Activated CD4-positive, CD25-positive, alpha-beta regulatory T cell treated with anti-CD3 and anti-CD28 coated beads, Interleukin-2, amount 50 U/mL, for 72 hours (primary cell): Measurements from ENCODE around the gene RTCA.
"Not testable (repeated sequence)": the region's sequence is repeated elsewhere in the genome, so short reads cannot be mapped to it uniquely, and the experiment has no call there.

Experiments
- DNase-seq: peaks from one replicate; pipeline ENCODE4 v3.0.0; 2021

The RTCA gene

DNA sequence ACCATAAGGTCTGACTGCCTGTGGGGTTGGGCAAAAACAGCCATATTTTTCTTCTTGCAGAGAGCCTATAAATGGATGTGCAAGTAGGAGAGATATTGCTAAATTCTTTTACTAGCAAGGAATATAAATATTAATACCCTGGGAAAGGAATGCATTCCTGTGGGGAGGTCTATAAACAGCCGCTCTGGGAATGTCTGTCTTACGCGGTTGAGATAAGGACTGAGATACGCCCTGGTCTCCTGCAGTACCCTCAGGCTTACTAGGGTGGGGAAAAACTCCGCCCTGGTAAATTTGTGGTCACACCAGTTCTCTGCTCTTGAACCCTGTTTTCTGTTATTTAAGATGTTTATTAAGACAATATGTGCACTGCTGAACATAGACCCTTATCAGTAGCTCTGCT is 1.9 kb upstream of the RTCA start:
- not testable (repeated sequence) for DNase-seq

DNA sequence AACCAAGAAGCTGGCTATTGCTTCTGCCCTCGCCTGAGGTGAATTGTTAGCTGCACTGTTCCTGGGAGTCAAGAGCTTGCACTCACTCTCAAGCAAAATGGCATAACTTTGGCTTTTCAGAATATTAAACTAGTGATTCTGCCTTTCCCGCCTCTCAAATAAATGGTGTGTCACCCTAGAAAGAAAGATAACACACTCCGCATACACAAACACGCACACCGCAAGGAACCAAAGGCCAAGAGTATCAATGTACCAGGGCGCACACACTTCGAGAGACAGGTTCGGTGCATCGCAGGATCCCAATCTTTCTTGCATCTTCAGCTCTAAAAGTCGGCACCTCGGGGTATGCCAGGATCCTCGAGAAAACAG is 470 bp upstream of the RTCA start:
- DNase-seq, result no peak

DNA sequence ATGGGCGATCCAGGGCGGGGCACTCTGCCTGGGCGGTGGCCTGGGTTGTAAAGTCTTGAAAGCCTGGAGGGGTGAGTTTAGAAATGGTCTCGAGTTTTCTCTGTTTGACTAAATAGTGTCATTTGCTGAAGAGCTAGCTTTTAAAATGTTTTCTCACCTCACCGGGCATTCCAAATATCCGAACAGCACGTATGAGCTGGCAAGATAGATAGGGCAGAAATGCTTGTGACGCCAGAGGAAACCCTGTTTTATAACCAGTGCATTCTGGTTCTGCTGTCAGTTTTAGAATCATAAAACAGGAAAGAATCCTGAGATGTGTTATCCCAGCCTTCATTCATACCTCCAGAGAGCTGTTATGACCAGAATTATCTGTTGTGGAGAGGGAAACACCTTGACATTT is 725 bp downstream of the RTCA start:
- no peak for DNase-seq

DNA sequence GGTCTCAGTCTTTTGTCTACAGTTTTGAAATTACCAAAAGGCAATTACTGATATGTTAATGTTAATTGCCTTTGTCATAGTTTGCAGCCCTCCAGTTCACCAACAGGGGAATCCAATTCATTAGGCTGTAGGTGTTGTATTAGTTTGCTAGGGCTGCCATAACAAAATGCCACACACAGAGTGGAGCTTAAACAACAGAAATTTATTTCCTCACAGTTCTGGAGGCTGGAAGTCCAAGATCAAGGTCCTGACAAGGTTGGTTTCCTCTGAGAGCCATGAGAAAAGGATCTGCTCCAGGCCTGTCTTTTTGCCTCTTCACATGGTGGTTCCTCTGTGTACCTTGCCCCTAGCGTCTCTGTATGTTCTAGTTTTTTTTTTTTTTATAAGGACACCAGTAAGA is 1.3 kb downstream of the RTCA start:
- no peak for DNase-seq

DNA sequence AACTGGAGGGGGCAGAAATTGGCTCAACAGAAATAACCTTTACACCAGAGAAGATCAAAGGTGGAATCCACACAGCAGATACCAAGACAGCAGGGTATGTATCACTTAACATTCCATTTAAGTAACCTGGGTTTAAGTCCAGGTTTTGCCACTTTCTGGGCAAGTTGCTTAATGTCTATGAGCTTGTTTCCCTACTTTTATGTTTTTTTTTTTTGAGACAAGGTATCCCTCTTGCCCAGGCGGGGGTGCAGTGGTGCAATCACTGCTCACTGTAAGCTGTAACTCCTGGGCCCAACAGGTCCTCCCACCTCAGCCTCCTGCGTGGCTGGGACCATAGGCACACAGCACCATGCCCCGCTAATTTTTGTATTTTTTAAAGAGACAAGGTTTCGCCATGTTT is 2.2 kb downstream of the RTCA start:
- DNase-seq, result no peak

DNA sequence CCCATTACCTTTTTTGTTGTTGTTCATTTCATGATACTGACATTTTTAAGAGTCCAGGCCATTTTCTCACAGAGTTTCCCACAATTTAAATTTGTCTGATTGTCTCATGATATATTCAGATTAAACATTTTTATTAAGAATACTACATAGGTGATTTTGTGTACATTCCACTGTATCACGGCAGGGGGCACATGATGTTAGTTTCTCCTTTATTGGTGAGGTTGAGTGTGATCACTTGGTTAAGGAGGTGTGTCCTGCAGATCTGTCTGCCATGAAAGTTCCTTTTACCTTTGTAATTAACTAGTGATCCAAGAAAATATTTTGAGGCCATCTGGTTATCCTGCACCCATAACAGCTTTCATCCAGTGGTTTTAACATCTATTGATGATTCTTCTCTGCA is 11.8 kb downstream of the RTCA start:
- DNase-seq, result no peak

DNA sequence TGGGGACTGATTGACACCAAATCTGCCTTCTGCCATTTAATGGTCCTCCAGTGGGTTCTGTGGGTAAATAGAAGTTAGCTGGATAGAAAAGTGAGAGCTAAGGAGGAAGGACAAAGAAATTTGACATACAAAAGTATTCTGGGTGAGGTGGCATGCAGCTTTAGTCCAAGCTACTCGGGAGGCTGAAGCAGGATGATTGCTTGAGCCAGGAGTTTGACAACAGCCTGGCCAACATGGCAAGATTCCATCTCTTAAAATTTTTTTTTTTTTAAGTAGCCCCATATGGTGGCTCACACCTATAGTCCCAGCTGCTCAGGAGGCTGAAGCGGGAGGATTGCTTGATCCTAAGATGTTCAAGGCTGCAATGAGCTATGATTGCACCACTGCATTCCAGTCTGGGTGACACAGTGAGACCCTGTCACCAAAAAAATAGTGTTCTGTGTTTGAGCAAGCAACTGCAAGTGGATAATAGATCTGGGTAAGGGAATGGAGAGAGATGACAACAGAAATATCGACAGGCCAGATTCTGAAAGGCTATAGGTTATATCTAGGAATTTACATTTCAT is 13.4 kb downstream of the RTCA start:
- no peak for DNase-seq

DNA sequence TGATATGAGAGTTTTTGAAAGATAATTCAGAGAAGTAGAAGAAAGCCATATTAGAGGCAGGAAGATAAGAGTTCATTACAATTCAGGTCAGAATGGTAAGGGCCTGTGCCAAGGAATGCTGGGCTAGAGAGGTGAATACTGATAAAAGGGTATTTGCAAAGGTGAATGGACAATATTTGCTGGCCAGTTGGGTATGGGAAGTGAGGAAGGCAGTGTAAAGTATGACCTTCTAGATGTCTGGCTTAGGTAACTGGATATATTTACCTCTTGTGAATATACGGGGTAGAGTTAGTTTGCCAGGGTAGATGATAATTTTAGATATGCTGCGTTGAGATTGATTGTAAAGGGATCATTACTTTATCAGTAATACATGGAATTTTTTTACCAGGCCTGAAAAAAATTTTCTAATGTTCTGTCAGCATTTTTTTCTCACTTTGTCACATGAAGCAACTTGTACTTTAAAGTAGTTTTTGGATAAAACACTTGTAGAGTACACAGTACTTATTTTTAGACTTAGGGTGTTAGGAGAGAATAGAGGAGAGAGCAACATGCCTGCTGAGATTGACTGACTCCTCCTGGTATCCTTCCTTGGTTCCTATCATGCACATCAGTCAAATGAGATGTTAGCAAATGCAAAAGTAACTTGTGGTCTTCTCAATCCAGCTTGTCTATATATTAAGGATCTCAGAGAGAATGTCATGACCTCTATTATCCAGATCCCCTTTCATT is 14.1 kb downstream of the RTCA start:
- DNase-seq, result no peak

DNA sequence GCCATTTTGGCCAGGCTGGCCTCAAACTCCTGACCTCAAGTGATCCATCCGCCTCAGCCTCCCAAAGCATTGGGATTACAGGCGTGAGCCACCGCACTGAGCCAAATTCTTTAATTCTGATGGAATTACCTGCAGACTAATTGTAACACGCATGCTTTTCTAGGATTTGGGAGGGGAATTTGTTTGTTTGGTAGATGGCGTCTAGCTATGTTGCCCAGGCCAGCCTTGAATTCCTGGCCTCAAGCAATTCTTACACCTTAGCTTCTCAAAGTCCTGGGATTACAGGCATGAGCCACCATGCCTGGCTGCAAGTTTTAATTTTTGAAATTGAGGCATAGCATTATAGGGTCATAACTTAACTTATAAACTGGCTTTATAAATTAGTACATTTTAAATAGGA is 18.6 kb downstream of the RTCA start:
- DNase-seq, result no peak

DNA sequence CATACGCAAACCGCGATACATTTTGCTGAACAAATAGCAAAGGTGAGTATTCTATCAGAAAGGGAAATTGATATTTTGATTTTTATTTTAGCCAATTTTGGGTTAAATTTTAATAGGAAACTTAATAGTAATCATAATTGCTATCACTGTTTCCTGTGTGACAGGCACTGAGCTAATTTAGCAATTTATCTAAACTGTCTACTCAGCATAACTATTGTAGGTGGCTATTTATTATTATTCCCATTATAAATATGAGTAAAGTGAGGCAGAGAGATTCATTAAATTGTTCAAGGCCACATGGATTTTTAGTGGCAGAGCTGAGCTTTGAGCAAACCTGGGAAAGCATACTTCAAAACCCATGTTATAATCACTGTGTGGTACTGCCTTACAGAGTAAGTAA is 21.1 kb downstream of the RTCA start:
- no peak for DNase-seq

DNA sequence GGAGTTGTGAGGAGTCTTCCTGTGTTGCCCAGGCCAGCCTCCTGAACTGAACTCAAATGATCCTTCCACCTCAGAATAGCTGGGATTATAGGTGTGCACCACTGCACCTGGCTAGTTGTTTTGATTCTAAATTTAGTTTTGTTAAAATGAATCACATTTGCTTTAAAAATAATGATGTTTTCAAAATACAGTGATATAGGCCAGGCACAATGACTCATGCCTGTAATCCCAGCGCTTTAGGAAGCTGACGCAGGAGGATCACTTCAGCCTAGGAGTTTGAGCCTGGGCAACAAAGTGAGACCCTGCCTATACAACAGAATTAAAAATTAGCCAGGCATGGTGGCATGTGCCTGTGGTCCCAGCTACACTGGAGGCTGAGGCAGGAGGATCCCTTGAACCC is 24.3 kb downstream of the RTCA start:
- DNase-seq, result no peak

DNA sequence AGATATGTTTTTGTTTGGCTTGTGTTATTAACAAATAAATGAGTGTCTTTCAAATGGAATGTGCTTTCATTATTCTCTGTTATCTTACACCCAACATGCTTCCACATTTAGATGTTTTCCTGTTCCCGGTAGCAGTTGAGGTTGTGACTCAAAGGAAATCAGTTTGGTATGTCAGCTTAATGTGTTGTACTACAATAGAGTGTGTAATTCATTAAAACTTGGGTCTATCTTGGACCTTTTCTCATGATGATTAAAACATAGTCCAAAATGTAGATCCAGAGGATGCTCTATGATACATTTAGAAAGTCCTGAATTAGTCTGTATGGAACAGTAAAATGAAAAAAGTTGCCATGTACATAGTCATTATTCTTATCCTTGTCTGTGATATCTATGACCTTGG is 26.7 kb downstream of the RTCA start:
- DNase-seq, result no peak

DNA sequence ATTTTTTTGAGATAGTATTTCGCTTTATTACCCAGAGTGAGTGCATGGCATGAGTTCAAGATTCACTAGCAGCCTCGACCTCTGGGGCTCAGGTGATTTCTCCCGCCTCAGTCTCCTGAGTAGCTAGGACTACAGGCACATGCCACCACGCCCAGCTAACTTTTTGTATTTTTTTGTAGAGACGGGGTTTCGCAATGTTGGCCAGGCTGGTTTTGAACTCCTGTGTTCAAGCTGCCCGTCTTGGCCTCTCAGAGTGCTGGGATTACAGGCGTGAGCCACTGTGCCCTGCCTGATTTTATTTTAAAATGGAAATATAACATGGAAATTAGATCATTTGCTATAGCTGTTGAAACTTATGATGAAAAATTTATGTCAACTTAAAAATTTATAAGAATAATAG is 30.1 kb downstream of the RTCA start:
- no peak for DNase-seq

DNA sequence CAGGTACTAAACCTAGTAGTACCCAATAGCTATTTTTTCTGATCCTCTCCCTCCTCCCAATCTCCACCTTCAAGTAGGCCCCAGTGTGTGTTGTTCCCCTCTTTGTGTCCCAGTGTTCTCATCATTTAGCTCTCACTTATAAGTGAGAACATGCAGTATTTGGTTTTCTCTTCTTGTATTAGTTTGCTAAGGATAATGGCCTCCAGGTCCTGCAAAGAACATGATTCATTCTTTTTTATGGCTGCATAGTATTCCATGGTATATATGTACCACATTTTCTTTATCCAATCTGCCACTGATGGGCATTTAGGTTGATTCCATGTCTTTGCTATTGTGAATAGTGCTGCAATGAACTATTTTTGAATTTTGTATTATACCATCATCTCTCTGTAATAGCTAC is 31.0 kb downstream of the RTCA start:
- not testable (repeated sequence) for DNase-seq

DNA sequence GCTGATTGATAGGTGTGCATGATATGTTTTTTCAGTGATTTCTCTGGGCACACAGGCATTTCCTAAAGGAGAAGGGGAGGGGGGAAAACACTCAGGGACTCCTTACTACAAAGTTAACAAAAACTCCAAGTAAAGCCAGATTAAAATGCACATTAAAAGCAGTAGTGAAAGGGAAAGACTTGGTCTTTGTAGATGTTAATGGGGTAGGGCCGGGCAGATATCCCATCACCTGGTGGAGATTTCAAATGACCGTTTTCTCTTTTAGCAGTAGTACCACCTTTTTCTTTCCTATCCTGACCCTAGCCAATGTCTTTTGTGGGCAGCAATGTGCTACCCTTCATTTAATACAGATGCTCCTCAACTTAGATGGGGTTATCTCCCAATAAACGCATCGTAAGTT is 32.5 kb downstream of the RTCA start:
- DNase-seq, result no peak

DNA sequence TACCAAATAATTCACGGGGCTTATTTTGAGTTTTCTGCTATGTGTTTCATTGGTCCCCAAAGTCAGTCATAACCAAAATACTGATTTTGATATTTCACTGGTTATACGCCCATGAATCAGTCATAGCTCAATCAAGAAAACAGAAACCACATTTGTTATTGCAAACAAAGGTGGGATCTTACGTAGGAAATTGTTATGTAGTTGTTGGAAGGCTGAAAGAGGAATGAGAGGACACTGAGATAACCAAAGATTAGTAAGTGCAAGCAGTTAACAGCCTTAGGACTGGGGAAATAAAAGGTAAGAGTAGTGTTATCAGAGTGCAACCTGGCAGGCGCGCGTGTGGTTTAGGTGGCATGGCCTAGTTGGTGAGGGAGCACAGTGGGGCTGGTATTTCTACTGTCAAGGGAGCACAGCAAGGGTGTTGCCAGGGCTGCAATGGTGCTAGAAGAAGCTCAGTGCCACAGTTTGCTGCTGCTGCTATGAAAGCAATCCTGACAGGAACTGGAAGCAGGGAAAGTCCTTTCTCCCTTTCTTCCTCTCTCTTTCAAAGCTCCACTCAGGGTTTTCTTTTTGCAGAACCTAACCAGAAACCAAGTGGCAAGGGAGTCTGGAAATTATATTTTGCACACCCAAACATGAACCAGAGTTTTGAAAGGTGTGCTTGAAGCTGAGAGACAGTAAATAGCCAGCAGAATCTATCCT is 33.7 kb downstream of the RTCA start:
- no peak for DNase-seq

DNA sequence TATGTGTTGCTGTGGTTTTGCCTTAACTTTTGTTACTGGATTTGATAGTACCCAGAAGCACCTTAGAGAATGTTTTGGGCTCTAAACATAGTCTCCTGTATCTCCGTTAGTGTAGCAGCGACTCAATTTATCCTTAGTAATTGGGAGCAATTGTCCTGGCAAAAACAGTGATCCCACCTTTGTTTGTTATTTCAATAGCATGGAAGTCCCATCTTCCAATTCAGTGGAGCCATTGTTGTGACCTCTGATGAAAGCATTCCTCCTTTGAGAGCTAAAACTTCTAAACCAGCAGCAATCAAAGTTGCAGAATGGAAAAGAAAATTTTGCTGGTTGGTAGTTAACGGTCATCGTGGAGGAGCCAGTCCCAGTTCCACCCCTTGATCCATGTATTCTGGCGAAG is 34.7 kb downstream of the RTCA start:
- no peak for DNase-seq

DNA sequence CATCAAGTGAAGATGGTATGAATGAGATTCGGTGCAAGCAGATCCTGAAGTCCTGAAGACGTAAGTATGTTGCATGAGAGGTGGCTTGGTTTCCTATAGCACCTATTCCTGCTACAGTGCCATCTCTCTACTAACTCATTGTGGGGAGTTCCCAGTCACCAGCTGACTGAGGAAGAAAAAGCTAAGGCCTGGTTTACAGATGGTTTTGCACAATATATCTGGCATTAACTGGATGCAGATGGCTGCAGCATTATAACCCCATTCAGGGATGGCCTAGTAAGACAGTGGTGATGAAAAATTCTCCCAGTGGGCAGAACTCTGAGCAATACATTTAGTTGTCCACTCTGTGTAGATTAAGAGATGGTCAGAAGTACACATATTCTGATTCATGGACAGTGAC is 36.7 kb downstream of the RTCA start:
- DNase-seq, result no peak

DNA sequence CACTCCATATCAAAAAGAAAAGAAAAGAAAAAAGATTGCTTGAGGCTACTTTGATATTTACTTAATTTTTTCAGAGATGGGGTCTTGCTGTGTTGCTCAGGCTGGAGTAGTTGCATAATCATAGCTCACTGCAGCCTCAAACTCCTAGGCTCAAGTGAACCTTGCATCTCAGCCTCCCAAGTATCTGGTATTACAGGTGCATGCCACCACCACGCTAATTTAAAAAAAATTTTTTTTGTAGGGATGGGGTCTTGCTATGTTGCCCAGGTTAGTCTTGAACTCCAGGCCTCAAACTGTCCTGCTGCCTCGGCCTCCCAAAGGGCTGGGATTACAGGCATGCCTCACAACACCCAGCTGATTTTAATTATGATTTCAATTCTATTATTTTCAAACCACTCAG is 38.2 kb downstream of the RTCA start:
- DNase-seq, result no peak

DNA sequence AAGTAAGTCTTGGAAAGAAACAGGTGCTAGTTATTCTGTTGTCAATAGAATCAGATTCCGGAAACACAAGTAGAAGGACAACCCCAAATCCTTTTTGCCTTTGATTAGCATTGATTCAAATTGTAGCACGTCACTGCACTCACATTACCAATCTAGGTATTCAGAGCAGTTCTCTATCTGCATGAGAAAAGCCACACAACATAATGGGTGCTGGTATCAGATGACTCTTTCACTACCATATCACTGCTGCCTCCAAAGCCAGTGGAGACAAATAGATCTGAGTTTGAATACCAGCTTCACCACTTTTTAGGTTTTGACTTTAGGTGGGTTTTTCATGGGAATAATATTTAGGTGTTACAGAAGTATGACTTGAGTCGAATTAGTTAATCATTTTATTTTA is 38.9 kb downstream of the RTCA start:
- no peak for DNase-seq

DNA sequence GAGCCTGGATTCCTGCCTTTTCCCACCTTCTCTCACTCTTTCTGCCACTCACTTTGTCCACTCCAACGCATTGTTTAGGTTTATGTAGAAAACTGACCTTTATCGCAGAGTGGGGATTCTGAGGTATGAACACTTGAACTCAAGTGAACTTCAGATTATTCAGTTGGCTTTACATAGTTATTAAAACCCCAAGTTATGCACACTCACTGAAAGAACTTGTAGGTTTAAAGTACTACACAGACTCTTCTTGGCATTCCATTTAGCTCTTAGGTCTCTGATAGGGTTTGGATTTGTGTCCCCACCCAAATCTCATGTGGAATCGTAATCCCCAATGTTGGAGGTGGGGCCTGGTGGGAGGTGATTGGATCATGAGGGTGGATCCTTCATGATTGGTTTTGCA is 39.9 kb downstream of the RTCA start:
- no peak for DNase-seq

DNA sequence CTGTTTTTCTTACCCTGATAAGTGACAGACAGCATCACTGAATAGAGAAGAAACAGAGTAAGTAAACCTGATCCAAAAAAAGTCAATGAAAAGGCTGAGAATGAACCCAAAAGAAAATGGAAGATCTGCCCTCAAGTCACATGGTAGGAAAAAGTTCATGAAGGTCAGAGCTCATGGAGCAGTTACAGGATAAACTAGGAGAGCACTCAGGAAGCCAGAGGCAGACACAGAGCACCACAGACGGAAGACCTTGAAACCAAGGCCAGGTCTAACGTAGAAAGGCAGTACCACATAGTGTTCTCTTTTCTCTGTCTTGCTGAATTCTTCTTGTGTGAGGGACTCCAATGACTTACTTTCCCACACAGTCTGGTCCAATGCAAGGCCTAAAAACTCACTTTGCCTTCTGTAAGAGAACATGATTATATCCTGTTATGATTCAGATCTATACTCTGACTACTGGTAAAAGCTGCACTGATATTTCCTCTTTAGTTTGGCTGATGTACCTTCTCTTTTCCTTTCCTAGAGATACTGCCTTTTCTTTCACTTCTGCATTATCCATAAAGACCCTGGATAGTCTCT is 40.8 kb downstream of the RTCA start:
- no peak for DNase-seq

DNA sequence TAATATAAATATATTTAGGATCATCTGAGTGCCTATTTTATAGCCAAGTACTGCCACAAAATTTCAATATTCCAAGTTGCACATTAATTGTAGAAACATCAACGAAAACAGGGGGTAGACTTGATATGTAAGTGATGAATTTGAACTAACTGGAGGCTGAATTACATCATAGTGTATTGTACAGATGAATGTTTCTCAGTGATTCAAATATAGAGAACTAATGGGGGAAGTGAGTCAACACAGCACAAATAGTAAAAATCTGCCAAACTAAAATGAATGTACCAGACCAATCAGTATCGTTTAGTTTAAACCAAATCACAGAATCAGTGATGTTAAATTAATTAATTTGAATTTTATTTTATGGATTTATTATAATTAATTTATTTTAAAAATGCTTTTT is 42.8 kb downstream of the RTCA start:
- DNase-seq, result no peak

DNA sequence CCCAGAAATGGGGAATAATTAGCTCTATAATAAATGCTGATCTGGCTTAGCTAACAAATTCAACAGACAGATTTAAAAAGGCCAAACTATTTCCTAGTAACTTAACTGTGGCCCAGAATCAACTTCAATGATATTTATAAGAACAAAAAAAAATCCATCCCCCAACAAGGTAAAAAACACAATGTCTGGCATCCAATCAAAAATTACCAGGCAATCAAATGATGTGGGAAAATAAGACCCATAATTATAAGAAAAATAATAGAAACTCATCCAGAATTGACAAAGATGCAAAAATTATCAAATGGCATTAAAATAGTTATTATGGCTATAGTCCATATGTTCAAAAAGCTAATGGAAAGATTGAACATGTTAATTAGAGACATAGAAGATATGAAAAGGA is 43.8 kb downstream of the RTCA start:
- DNase-seq, result no peak
